BLaER1 treated with 17β-estradiol and CSF1 and Interleukin-3, amounts not matched to agents 10 nM and 100 nM (cell line): ENCODE measurements around the gene SSH2.

Experiments
- H3K27ac ChIP-seq, 11 experiments: shearing (Covaris generic); formaldehyde crosslinking; 2 replicates each; pipeline ENCODE4 v1.8.1; 2022
- H3K27me3 ChIP-seq, 11 experiments: shearing (Covaris generic); formaldehyde crosslinking; 2 replicates each; pipeline ENCODE4 v1.8.1; 2022
- H3K36me3 ChIP-seq, 11 experiments: shearing (Covaris generic); formaldehyde crosslinking; 2 replicates each; pipeline ENCODE4 v1.8.1; 2022
- H3K4me1 ChIP-seq, 10 experiments: shearing (Covaris generic); formaldehyde crosslinking; 2 replicates each; pipeline ENCODE4 v1.8.1; 2022
- H3K4me2 ChIP-seq, 11 experiments: shearing (Covaris generic); formaldehyde crosslinking; 2 replicates each; pipeline ENCODE4 v1.8.1; 2022
- H3K4me3 ChIP-seq, 10 experiments: shearing (Covaris generic); formaldehyde crosslinking; 2 replicates each; pipeline ENCODE4 v1.8.1; 2022
- H3K9ac ChIP-seq, 11 experiments: shearing (Covaris generic); formaldehyde crosslinking; 2 replicates each; pipeline ENCODE4 v1.8.1; 2022
- H3K9me3 ChIP-seq, 11 experiments: shearing (Covaris generic); formaldehyde crosslinking; replicated peaks in 1 of 11; 2 replicates each; pipeline ENCODE4 v1.8.1; 2022
- H4K20me1 ChIP-seq, 11 experiments: shearing (Covaris generic); formaldehyde crosslinking; 2 replicates each; pipeline ENCODE4 v1.8.1; 2022
- Cebpa-rat ChIP-seq, 11 experiments: shearing (Covaris generic); IDR thresholded peaks; 2 replicates each; pipeline ENCODE4 v1.8.1; 2022

SSH2 gene

GRCh38 chr17:29584452-29585079 lies 345.5 kb downstream of the SSH2 start:
- Histone ChIP-seq H3K9ac (peak overlapping the region; percentile 65 to 93 (median 76)), H3K9me3 (no peaks in the 10 kb centered on the region), H3K36me3 (peaks cover 34 to 46% (median 38%) of the 10 kb centered on the region in 11 experiments), H3K4me2 (peak overlapping the region; percentile 90 to 100 (median 99)), H3K4me1 (peaks cover 63 to 80% (median 74%) of the 10 kb centered on the region in 10 experiments), H3K27ac (peak overlapping the region; percentile 65 to 91 (median 84)), H3K27me3 (no peaks in the 10 kb centered on the region), H4K20me1 (peaks cover 12 to 92% (median 75%) of the 10 kb centered on the region in 11 experiments; a peak in 21 of 22 replicates), H3K4me3 (peak overlapping the region; percentile 21 to 67 (median 44); a peak in 18 of 20 replicates)
- no peak for TF ChIP-seq Cebpa-rat (IDR thresholded peaks at IDR 0.05)

GRCh38 chr17:29583324-29584248 lies 346.4 kb downstream of the SSH2 start:
- H4K20me1 ChIP-seq = peaks cover 12 to 95% (median 81%) of the 10 kb centered on the region in 11 experiments; a peak in 21 of 22 replicates
- H3K4me1 ChIP-seq = peaks cover 63 to 80% (median 74%) of the 10 kb centered on the region in 10 experiments
- H3K27me3 ChIP-seq = no peaks in the 10 kb centered on the region
- peak overlapping the region in 10 of 11 experiments; percentile 19 to 93 (median 80); a peak in 17 of 22 replicates for H3K9ac ChIP-seq
- H3K36me3 ChIP-seq = peaks cover 44 to 56% (median 48%) of the 10 kb centered on the region in 11 experiments
- TF ChIP-seq Cebpa-rat (IDR thresholded peaks at IDR 0.05) = no peak
- peak overlapping the region; percentile 90 to 100 (median 99) for H3K4me2 ChIP-seq
- H3K4me3 ChIP-seq = peak overlapping the region in 6 of 10 experiments; percentile 26 to 67 (median 48); a peak in 6 of 20 replicates
- H3K27ac ChIP-seq = peak overlapping the region in 9 of 11 experiments; percentile 68 to 91 (median 86); a peak in 16 of 22 replicates
- H3K9me3 ChIP-seq = no peaks in the 10 kb centered on the region

GRCh38 chr17:29582772-29583171 lies 347.3 kb downstream of the SSH2 start:
- peaks cover 52 to 64% (median 56%) of the 10 kb centered on the region in 11 experiments for H3K36me3 ChIP-seq
- H4K20me1 ChIP-seq = peaks cover 10 to 95% (median 81%) of the 10 kb centered on the region in 11 experiments; a peak in 21 of 22 replicates

GRCh38 chr17:29582254-29582765 lies 347.7 kb downstream of the SSH2 start:
- no peak overlapping the region for H3K4me2 ChIP-seq
- TF ChIP-seq Cebpa-rat (IDR thresholded peaks at IDR 0.05) = no peak
- H3K9ac ChIP-seq = 0 out of 22 replicates have a peak overlapping the region, but pooled peaks of 1 of the 11 experiments have one; percentile 14
- peaks cover 53 to 70% (median 65%) of the 10 kb centered on the region in 10 experiments for H3K4me1 ChIP-seq
- no peaks in the 10 kb centered on the region for H3K27me3 ChIP-seq
- no peak overlapping the region for H3K4me3 ChIP-seq
- H3K9me3 ChIP-seq = no peaks in the 10 kb centered on the region
- H3K36me3 ChIP-seq = peaks cover 57 to 67% (median 61%) of the 10 kb centered on the region in 11 experiments
- H4K20me1 ChIP-seq = peaks cover 7 to 95% (median 81%) of the 10 kb centered on the region in 11 experiments; a peak in 21 of 22 replicates
- peak overlapping the region in 2 of 11 experiments; percentile 58 to 88; a peak in 2 of 22 replicates for H3K27ac ChIP-seq

More at GRCh38 chr17:29582772-29583171, 347.3 kb downstream of the SSH2 start:
- Histone ChIP-seq H3K4me2 (peak overlapping the region in 6 of 11 experiments; percentile 97 to 100 (median 99); a peak in 7 of 22 replicates), H3K4me1 (peaks cover 57 to 75% (median 69%) of the 10 kb centered on the region in 10 experiments), H3K9me3 (no peaks in the 10 kb centered on the region), H3K9ac (no peak overlapping the region), H3K4me3 (no peak overlapping the region), H3K27ac (peak overlapping the region in 1 of 11 experiments; percentile 88; a peak in 3 of 22 replicates), H3K27me3 (no peaks in the 10 kb centered on the region)
- TF ChIP-seq Cebpa-rat (IDR thresholded peaks at IDR 0.05) = no peak

GRCh38 chr17:29581583-29582253 lies 348.3 kb downstream of the SSH2 start:
- peaks cover 47 to 65% (median 60%) of the 10 kb centered on the region in 10 experiments for H3K4me1 ChIP-seq
- no peak overlapping the region for H3K4me3 ChIP-seq
- peak overlapping the region in 8 of 11 experiments; percentile 46 to 88 (median 52); a peak in 10 of 22 replicates for H3K27ac ChIP-seq
- H3K9me3 ChIP-seq = no peaks in the 10 kb centered on the region
- peak overlapping the region in 7 of 11 experiments; percentile 19 to 44 (median 30); a peak in 7 of 22 replicates for H3K4me2 ChIP-seq
- H3K36me3 ChIP-seq = peaks cover 63 to 73% (median 67%) of the 10 kb centered on the region in 11 experiments
- peak overlapping the region in 7 of 11 experiments; percentile 12 to 50 (median 42); a peak in 9 of 22 replicates for H3K9ac ChIP-seq
- H3K27me3 ChIP-seq = no peaks in the 10 kb centered on the region
- H4K20me1 ChIP-seq = peaks cover 4 to 95% (median 79%) of the 10 kb centered on the region in 11 experiments; a peak in 21 of 22 replicates
- TF ChIP-seq Cebpa-rat (IDR thresholded peaks at IDR 0.05) = no peak

- no peak for TF ChIP-seq Cebpa-rat (IDR thresholded peaks at IDR 0.05)
- Histone ChIP-seq H3K4me2 (peak overlapping the region in 9 of 11 experiments; percentile 14 to 44 (median 30); a peak in 9 of 22 replicates), H3K36me3 (peaks cover 79 to 89% (median 83%) of the 10 kb centered on the region in 11 experiments), H3K4me1 (peaks cover 31 to 65% (median 59%) of the 10 kb centered on the region in 10 experiments), H3K9me3 (no peaks in the 10 kb centered on the region), H4K20me1 (peaks cover 16 to 95% (median 79%) of the 10 kb centered on the region in 11 experiments; a peak in 21 of 22 replicates), H3K27ac (peak overlapping the region in 9 of 11 experiments; percentile 13 to 71 (median 50); a peak in 17 of 22 replicates), H3K4me3 (no peak overlapping the region), H3K27me3 (no peaks in the 10 kb centered on the region), H3K9ac (peak overlapping the region in 7 of 11 experiments; percentile 23 to 50 (median 42); a peak in 11 of 22 replicates)
Observed at GRCh38 chr17:29579866-29580771, 349.9 kb downstream of the SSH2 start.
